Measurements from ENCODE around the gene DOCK4.

DNA sequence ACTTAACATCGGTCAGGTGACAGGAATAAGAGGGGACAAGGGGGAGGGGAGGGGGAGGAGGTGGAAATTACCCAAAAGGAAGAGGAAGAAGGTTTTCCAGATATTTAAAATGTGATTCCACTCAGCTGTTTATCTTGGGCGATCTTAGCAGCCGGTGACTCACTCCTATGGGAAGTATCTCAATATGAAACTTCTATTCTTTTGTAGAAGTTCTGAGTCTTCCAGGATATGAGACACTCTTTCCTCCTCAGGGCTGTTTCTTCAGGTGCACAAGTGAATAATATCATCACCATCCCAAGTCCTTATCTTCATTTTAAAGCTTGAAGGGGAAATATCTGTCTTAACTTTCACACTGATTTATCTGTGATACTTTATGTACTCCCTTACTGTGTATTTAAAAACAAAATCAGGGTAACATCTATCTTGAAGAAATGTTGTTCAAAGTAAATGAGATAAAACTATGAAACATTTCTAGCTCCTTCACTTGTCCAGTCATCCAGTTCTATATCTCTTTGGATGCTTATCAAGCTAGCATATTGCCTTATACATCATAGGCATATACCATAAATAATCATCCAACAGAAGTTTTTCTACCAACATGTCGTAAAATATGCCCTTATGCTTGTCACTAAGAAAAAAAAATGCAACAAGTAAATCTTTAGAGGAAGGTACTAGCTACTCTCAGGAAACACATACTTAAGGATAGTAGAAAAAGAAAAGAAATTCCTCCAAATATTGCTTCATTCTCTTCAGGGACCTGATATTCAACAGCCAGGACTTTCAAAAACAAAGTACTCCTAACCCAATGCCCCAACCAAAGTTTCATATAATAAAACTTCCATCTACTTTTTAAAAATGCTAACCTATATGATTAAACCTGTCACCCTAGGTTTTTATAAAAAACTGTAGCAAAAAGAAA is 13.7 kb downstream of the DOCK4 start:
- TF ChIP-seq, protein P1, sequence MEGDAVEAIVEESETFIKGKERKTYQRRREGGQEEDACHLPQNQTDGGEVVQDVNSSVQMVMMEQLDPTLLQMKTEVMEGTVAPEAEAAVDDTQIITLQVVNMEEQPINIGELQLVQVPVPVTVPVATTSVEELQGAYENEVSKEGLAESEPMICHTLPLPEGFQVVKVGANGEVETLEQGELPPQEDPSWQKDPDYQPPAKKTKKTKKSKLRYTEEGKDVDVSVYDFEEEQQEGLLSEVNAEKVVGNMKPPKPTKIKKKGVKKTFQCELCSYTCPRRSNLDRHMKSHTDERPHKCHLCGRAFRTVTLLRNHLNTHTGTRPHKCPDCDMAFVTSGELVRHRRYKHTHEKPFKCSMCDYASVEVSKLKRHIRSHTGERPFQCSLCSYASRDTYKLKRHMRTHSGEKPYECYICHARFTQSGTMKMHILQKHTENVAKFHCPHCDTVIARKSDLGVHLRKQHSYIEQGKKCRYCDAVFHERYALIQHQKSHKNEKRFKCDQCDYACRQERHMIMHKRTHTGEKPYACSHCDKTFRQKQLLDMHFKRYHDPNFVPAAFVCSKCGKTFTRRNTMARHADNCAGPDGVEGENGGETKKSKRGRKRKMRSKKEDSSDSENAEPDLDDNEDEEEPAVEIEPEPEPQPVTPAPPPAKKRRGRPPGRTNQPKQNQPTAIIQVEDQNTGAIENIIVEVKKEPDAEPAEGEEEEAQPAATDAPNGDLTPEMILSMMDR (IDR thresholded peaks at IDR 0.05; ENCODE audit: insufficient read depth, low read depth, low read length): no peak
- TF ChIP-seq EZH2 (IDR thresholded peaks at IDR 0.05; ENCODE audit: insufficient read depth, low read length): no peak
